ENCODE measurements around the gene TMBIM4.

The TMBIM4 gene

DNA sequence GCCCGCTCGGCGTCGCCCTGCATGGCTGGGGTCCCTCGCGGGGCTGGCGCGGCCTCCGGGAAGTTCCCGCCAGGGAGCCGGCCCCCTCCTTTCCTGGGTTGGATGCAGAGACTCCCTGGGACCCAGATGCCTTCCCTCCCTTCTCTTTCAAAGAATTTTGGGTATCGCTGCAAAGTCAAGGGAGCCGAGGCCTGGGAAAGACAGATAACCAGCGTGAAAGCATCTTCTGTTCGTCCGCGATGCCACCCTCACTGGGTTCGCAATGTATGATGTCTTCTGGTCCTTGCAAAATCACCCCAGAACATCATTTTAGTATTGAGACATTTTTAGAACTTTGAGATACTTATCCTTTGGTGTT, 19.7 kb upstream of the TMBIM4 start:
- Histone ChIP-seq H3K4me3 (ENCODE audit: low read length) (no peak overlapping the region), H3K27me3 (ENCODE audit: control insufficient read depth, low read length) (peaks cover 10% of the 10 kb centered on the region), H4K20me1 (ENCODE audit: control insufficient read depth, insufficient read depth, low read depth, low read length) (no peaks in the 10 kb centered on the region), H3K4me2 (ENCODE audit: low read length) (no peak overlapping the region), H3K36me3 (ENCODE audit: control insufficient read depth, low read length) (no peaks in the 10 kb centered on the region), H3F3A (ENCODE audit: control insufficient read depth, insufficient read depth) (no peaks in the 10 kb centered on the region), H3K79me2 (ENCODE audit: control insufficient read depth, low read length) (no peaks in the 10 kb centered on the region), H3K9me2 (replicated peaks; ENCODE audit: control insufficient read depth, low read length) (no peaks in the 10 kb centered on the region), H3K27ac (ENCODE audit: low read depth, low read length) (no peak overlapping the region), H3K9me3 (ENCODE audit: control insufficient read depth, insufficient read depth, low read length) (no peaks in the 10 kb centered on the region), H3K4me1 (ENCODE audit: control insufficient read depth, low read length) (peaks cover 7% of the 10 kb centered on the region)
- no peak for TF ChIP-seq EZH2phosphoT487 (IDR thresholded peaks at IDR 0.05; ENCODE audit: borderline replicate concordance, low read length)
- TF ChIP-seq CTCF (IDR thresholded peaks at IDR 0.05; ENCODE audit: low read depth, low read length, poor library complexity, severe bottlenecking), result no peak

GRCh38 chr12:66188584-66189485, 19.0 kb upstream of the TMBIM4 start, which contains the start of gene IRAK3:
TSS of gene IRAK3 (plus strand) at chr12:66189214. CDS start at chr12:66189300, 86 bp downstream.
- Histone ChIP-seq H3F3A (ENCODE audit: control insufficient read depth, insufficient read depth) (no peaks in the 10 kb centered on the region), H3K36me3 (ENCODE audit: control insufficient read depth, low read length) (no peaks in the 10 kb centered on the region), H3K9me3 (ENCODE audit: control insufficient read depth, insufficient read depth, low read length) (no peaks in the 10 kb centered on the region), H4K20me1 (ENCODE audit: control insufficient read depth, insufficient read depth, low read depth, low read length) (no peaks in the 10 kb centered on the region), H3K27ac (ENCODE audit: low read depth, low read length) (no peak within 1 kb of the TSS), H3K9me2 (replicated peaks; ENCODE audit: control insufficient read depth, low read length) (no peaks in the 10 kb centered on the region), H3K79me2 (ENCODE audit: control insufficient read depth, low read length) (no peaks in the 10 kb centered on the region), H3K4me3 (ENCODE audit: low read length) (no peak within 1 kb of the TSS), H3K27me3 (ENCODE audit: control insufficient read depth, low read length) (peaks cover 10% of the 10 kb centered on the region), H3K4me1 (ENCODE audit: control insufficient read depth, low read length) (peaks cover 7% of the 10 kb centered on the region), H3K4me2 (ENCODE audit: low read length) (peak within 1 kb of the TSS; percentile 27; the same call in 1 of the 2 replicates)
- TF ChIP-seq CTCF (IDR thresholded peaks at IDR 0.05; ENCODE audit: low read depth, low read length, poor library complexity, severe bottlenecking) (no peak), EZH2phosphoT487 (IDR thresholded peaks at IDR 0.05; ENCODE audit: borderline replicate concordance, low read length) (no peak)

GRCh38 chr12:66187821-66188220, 18.0 kb upstream of the TMBIM4 start:
- Histone ChIP-seq H3K27me3 (ENCODE audit: control insufficient read depth, low read length) (peaks cover 10% of the 10 kb centered on the region), H3K79me2 (ENCODE audit: control insufficient read depth, low read length) (no peaks in the 10 kb centered on the region), H3K4me2 (ENCODE audit: low read length) (no peak overlapping the region), H3K9me3 (ENCODE audit: control insufficient read depth, insufficient read depth, low read length) (no peaks in the 10 kb centered on the region), H4K20me1 (ENCODE audit: control insufficient read depth, insufficient read depth, low read depth, low read length) (no peaks in the 10 kb centered on the region), H3K9me2 (replicated peaks; ENCODE audit: control insufficient read depth, low read length) (no peaks in the 10 kb centered on the region), H3K27ac (ENCODE audit: low read depth, low read length) (no peak overlapping the region), H3F3A (ENCODE audit: control insufficient read depth, insufficient read depth) (no peaks in the 10 kb centered on the region), H3K4me3 (ENCODE audit: low read length) (no peak overlapping the region), H3K36me3 (ENCODE audit: control insufficient read depth, low read length) (no peaks in the 10 kb centered on the region), H3K4me1 (ENCODE audit: control insufficient read depth, low read length) (peaks cover 7% of the 10 kb centered on the region)
- TF ChIP-seq EZH2phosphoT487 (IDR thresholded peaks at IDR 0.05; ENCODE audit: borderline replicate concordance, low read length) (no peak), CTCF (IDR thresholded peaks at IDR 0.05; ENCODE audit: low read depth, low read length, poor library complexity, severe bottlenecking) (no peak)

Measured in DOHH2 (cell line).